Stimulated activated CD4-positive, alpha-beta T cell treated with anti-CD3 and anti-CD28 coated beads, Interleukin-15, amount 100 ng/mL, for 1 hour (primary cell): Measurements from ENCODE around the gene PEAR1.

ENCODE experiments used
- DNase-seq, 2 donors: peaks; one replicate each; pipeline ENCODE4 v3.0.0-alpha.2; 2020; ENCODE audit warnings: low read depth in 1 of 2, low spot score in 1 of 2

Gene PEAR1

DNA sequence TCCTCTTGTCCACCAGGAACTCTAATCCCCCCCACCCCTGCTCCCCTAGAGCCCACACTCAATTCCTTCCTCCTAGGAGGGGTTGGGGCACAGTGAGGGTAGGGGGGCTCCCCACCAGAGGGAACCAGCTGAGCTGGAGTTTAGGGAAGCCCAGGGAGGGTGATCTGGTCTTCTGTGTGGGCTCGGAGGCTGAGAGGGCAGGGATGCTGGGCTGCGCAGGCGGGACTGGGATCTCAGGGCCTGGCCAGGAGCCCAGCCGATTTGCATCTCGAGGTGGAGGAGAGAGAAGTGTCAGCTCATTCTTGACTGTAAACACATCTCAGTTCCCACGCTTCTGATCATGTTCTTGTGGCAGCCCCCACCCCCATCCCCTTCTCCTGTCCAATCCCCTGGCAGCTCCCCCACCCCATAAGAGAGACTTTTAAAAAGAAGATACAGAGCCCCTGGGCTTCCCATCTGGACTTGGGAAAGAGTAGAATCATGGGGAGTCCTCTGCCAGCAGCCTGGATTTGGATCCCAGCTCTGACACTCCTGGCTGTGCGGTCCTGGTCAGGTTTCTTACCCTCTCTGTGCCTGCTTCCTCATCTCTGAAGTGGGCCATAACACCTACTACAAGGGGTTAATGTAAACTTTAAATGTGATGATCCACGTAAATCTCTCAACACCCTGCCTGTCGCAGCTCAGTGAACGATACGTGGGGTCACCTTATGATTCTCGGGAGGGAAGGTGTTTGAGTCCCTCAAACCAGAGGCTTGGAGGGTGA, 6.6 kb downstream of the PEAR1 start:
- DNase-seq, result no peak

DNA sequence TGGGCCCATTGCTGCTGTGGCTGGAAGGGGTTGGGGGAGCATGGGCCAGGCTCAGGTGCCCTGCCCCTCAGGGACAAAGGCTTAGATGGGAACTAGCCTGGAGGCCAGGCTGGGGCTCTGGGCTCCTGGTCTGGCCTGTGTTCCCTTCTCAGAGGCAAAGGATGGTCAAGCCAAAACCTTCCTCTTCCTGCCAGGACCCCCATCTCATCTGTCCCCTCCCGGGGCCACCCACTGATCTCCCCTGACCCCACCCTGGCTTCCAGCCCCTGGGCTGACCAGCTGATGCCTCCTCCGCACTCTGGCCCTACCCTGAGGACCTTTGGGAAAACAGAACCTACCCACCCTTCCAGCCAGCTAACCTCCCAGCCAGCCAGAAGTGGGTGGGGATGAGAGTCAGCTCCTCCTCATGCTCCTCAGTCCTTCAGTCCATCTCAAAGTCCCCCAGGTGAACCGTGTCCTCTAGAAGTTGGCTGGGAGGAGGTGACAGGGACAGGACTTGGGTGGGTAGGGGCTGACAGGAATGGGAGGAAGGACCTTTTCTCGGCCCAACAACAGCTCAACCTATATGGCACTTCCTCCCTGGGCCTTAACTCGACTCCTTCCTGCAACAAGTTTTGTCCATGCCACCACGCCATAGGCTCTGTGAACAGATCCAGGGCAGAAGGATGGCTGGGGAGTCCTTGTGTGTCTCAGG, 7.5 kb downstream of the PEAR1 start:
- DNase-seq, result no peak

DNA sequence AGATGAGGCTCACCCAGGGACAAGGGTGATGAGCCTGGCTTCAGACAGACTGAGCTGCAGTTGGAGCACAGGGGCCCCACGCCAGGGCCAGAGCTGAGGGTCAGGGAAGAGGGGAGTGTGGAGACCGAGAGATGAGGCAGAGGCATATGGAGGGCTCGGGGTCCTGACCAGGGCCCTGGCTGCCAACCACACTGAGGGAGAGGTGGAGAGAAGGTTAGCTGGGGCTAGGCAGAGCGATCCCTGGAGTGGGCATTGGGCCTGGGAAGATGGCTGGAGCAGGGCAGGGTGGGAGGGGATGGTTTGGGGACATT, 8.0 kb downstream of the PEAR1 start:
- no peak for DNase-seq

DNA sequence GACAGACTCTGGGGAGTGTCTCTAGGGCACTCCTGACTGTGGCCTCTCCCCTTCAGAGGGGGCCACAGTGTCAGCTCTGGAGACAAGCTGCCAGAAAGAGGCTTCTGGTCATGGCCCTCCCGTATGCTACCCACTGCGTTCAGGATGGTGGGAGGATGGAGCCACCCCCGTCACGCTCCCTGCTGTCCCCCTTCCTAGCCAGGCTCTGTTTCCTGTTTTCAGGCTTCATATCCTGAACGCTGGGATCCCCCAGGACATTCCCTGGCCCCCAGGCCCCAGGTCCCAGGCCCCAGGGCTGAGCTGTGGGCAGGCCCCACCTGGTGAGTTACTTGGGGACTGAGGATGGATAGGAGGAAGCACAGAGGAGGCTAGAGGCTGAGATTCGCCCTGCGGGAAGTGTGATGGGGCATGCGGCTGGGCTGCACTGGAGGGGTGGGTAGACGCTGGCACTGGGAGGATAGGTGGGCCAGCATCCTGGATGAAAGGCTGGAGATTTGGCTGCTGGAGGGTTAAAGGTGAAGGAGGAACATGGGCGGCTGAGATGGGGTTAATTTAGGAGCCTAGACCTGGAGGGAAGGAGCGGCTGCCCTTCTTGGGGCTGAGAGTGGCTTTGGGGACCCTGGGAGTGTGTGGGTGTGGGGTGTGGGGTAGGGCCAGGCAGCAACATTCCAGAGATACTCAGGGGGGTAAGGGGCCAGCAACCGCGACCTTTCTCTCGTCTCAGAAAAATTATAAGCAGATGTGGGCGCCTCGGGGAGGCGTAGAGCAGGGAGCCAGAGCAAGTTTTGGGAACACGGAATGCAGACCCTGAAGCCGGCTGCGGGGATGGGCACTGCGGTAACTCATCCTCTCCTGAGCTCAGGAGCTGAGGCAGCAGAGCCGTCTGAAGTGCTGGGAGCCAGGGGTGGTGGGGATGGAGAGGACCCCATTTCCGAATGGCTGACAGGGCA, 8.7 kb downstream of the PEAR1 start:
- DNase-seq, result no peak

DNA sequence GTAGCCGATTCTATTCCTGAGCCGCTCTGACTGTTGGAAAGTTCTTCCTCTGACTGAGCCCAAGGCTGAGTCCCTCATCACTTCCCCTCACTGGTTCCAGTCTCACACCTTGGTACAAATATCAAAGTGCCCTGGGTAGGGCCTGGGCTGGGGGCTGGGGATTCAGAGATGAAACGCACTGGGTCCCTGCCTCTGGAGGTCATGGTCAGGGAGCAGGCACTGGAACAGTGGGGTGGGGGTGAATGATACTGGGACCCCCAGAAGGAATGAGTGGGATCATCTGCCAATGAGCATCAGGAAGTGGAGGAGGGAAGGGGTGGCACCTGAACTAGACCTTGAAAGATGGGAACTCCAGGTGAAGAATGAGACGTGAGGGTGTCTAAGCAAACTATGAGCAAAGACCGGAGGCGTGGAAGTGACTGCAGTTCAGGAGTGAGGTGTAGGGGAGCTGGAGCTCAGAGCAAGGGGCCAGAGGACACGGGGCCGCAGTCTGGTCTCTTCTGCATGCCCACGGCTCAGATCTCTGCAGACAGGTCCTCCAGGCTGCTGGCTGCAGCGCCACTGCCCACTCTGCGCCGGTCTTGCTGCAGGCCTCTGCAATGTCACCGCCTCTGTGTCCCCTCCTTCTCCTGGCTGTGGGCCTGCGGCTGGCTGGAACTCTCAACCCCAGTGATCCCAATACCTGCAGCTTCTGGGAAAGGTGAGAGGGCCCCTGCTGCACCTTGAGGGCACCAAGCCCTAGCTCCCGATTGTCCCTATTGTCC, 10.0 kb downstream of the PEAR1 start:
- no peak for DNase-seq

DNA sequence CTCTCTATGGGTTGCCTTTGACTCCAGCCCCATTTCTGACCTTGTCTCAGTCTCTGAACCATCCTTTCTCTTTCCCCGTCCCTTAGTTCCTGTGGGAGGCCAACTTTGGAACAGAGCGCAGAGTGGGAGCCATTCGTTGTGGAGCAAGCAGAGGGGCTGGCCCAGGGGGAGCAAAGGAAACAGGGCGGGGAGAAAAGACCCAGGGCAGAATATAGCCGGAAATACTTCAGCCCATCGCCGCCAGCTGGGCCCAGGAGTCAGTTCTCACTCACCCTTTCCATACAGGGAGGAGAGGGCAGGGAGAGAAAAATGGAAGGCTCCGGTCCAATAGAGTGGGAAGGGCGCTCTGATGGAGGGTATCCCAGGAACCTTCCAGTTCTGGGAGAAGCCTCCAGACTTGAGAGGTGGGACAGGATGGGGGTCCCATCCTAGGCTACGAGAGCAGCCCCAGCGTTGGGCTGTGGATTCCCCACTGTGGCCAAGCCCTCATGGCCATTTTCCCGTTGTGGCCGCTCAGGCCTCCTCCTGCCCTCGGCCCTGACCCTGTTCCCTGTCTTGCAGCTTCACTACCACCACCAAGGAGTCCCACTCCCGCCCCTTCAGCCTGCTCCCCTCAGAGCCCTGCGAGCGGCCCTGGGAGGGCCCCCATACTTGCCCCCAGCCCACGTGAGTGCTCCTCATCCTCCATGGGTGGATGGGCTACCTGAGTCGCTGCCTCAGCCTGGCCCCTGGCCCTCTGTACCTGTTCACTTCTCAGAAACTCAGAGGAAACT, 10.9 kb downstream of the PEAR1 start:
- DNase-seq, result no peak

DNA sequence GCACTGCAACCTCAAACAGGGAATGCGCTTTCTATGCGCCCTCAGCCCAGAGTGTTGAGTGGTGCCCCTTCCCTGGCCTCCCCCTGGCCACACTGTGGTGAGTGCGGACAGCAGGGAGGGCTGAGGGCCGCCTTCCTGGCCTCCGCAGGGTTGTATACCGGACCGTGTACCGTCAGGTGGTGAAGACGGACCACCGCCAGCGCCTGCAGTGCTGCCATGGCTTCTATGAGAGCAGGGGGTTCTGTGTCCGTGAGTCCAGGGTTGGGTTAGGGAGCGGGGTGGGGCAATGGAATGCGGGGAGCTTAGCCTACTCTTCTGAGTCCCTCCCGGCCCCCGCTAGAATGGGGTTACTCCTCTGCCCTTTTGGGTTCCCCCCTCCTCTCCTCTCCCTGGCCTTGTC, 11.7 kb downstream of the PEAR1 start:
- no peak for DNase-seq

DNA sequence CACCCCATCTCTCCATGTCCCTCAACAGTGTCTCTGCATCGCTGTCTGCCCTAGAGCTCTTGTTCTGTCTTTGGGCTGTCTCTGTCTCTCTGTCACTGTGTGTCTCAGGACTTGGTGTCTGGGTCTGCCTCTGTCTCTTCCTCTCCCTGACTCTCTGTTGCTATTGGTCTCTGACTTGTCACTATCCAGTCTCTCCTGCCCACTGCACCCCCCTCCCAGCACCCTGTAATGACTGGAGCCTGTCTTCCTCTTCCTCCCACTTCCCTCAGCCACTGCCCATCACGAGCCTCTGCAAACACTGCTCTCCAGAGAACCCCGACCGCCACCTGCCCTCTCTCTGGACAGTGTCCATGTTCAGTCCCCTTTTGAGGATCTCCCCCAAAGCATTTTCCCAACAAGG, 12.1 kb downstream of the PEAR1 start:
- DNase-seq, result no peak

DNA sequence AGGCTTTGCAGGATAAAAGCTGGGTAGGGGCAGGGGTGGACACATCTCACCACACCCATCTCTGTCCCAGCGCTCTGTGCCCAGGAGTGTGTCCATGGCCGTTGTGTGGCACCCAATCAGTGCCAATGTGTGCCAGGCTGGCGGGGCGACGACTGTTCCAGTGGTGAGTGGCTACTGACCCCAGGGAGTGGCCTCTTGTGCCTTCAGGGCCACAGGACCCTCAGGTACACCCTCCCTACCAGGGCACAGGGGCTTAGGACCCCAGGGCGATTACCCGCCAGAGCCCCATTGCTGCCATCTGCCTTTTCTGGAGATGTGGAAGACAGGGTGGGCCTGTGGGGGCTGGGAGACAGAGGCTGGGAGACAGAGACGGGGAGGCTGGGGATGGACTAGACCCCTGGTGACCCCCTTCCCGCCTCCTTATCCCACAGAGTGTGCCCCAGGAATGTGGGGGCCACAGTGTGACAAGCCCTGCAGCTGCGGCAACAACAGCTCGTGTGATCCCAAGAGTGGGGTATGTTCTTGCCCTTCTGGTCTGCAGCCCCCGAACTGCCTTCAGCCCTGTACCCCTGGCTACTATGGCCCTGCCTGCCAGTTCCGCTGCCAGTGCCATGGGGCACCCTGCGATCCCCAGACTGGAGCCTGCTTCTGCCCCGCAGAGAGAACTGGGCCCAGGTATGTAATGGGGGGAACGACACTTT, 12.8 kb downstream of the PEAR1 start:
- no peak for DNase-seq

DNA sequence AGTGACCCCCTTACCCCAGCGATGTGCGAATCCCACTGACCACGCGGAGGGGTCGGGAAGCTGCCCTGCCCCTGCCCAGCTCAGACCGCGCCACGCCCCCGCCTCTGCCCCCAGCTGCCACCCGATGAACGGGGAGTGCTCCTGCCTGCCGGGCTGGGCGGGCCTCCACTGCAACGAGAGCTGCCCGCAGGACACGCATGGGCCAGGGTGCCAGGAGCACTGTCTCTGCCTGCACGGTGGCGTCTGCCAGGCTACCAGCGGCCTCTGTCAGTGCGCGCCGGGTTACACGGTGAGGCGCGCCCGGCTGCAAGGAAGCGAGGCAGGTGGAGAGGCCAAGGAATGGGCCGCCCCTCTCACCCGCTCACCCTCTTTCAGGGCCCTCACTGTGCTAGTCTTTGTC, 15.0 kb downstream of the PEAR1 start:
- no peak for DNase-seq

DNA sequence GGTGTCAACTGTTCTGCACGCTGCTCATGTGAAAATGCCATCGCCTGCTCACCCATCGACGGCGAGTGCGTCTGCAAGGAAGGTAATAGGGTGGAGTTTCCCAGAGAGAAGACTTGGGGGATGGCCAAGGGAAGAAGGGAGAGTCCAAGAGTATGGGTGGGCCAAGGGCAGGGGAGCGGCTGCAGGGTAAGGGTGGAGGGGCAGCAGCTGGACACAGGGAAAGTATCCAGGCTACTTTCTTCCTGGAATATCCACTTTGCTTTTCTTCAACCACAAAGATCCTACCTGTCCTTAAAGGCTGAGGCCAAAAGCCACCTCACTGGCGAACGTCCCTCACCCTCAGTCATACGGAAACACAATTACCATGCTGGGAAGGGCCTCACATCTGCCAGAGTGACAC, 15.4 kb downstream of the PEAR1 start:
- no peak for DNase-seq

DNA sequence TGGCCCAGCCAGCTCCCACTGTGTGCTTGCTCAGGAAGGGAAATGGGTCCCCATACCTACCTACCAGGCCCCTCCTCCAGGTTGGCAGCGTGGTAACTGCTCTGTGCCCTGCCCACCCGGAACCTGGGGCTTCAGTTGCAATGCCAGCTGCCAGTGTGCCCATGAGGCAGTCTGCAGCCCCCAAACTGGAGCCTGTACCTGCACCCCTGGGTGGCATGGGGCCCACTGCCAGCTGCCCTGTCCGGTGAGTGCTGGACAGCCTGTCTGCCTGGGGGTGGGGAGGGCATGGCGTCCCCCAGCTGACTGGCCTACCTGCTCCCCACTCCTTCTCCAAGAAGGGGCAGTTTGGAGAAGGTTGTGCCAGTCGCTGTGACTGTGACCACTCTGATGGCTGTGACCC, 16.2 kb downstream of the PEAR1 start:
- no peak for DNase-seq

DNA sequence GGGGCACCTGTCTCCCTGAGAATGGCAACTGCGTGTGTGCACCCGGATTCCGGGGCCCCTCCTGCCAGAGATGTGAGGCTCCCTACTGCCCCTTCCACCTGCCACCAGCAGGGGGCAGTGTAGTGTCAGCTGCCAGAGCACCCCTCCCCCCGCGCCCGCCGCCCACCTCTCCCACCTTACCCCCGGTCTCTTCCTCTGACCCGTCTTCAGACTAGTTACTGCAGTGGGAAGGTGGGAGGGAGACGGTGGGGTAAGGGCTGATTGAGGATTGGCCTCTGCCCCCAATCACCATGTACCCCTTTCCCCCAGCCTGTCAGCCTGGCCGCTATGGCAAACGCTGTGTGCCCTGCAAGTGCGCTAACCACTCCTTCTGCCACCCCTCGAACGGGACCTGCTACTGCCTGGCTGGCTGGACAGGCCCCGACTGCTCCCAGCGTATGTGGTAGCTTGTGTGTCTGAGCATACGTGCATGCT, 16.8 kb downstream of the PEAR1 start:
- DNase-seq, result peak in 1 of 2 donors; percentile 42

DNA sequence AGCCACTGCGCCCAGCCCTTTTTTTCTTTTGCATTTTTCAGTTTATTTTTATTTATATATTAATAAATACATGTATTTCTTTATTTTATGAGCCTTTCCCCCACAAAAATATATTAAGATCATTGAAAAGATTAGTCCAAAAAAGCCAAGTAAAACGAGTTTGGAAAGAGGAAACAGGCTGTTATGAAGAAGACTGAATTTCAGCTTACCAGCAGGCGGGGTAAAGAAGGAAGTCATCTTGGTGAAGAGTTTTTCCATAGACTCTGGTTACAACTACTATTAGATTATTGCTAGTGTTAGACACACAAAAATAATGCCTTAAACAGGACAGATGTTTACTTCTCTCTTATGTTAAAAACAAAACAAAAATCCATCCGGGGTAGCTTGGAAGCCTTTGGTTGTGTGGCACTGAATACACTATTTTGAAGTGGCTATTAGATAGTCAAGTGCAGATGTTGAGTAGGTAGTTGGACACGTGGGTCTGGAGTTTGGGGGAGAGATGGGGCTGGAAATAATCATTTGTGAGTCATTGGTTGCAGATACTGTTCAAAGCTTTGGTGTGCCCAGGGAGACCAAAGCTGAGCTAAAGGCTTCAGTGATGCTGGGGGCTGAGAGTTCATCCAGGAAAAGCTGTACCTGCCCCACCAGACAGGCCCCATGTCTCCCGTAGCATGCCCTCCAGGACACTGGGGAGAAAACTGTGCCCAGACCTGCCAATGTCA, 18.2 kb downstream of the PEAR1 start:
- no peak for DNase-seq

DNA sequence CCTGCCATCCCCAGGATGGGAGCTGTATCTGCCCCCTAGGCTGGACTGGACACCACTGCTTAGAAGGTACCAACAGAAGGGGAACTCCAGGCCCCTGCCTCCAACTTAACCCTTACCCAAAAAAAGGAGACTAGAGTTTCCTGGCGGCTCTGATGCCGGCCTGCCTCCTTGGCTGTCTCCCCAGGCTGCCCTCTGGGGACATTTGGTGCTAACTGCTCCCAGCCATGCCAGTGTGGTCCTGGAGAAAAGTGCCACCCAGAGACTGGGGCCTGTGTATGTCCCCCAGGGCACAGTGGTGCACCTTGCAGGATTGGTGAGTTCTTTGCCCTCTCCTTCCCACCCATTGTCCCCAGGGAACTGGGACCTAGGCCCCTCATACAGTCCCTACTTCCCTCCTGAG, 18.8 kb downstream of the PEAR1 start:
- no peak for DNase-seq

DNA sequence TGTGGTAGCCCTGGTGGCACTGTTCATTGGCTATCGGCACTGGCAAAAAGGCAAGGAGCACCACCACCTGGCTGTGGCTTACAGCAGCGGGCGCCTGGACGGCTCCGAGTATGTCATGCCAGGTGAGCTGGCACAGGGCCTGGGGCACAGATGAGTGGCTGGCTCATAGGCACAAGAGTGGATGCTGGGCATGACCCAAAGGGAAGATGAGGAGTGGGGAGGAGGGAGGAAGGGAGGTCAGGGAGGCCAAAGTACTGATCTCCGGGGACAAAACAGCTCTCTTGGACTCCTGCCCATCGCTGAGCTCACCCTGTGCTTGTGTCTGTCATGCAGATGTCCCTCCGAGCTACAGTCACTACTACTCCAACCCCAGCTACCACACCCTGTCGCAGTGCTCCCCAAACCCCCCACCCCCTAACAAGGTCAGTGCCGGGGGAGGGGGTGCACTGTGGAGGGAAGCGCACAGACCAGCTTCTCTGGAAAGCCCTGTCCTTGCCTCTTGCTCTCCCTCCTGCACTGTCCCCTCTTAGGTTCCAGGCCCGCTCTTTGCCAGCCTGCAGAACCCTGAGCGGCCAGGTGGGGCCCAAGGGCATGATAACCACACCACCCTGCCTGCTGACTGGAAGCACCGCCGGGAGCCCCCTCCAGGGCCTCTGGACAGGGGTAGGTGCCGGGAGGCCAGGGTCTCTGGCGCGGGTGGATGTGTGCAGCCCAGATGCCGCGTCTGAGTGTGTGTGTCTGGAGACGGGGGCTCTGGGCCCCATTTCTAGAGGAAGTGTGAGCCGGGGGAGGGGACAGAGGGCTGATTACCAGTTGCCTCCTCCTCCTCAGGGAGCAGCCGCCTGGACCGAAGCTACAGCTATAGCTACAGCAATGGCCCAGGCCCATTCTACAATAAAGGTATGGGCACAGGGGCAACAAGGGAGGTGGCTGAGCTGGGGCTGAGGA, 19.6 kb downstream of the PEAR1 start:
- no peak for DNase-seq

DNA sequence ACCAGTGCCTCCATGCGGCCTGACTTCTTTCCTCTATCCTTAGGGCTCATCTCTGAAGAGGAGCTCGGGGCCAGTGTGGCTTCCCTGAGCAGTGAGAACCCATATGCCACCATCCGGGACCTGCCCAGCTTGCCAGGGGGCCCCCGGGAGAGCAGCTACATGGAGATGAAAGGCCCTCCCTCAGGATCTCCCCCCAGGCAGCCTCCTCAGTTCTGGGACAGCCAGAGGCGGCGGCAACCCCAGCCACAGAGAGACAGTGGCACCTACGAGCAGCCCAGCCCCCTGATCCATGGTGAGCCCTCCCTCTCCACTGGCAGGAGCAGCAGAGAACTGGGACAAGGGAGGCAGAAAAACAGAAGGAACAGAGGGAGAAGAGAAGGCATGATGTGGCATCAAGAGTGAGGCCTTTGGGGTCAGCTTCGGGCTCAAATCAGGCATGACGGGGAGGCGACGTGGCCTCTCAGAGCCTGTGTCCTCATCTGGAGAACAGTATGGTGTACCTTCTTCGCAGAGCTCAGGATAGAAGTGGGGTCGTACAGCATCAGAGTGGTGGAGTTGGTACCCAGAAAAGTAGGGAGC, 20.4 kb downstream of the PEAR1 start:
- no peak for DNase-seq

DNA sequence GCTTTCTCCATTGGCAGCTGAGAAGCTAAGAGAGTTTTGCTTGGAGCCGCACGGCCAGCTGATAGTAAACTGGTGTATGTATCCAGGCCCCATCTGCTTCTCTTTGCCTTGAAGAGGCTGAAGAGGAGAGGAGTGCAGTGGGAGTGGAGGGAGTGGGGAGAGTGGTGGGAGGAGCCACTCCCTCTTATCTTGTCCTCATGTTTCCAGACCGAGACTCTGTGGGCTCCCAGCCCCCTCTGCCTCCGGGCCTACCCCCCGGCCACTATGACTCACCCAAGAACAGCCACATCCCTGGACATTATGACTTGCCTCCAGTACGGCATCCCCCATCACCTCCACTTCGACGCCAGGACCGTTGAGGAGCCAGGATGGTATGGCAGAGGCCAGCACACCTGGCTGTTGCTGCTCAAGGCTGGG, 20.9 kb downstream of the PEAR1 start:
- no peak for DNase-seq
